Measurements from ENCODE around the gene CBFA2T3.

CBFA2T3 gene

DNA sequence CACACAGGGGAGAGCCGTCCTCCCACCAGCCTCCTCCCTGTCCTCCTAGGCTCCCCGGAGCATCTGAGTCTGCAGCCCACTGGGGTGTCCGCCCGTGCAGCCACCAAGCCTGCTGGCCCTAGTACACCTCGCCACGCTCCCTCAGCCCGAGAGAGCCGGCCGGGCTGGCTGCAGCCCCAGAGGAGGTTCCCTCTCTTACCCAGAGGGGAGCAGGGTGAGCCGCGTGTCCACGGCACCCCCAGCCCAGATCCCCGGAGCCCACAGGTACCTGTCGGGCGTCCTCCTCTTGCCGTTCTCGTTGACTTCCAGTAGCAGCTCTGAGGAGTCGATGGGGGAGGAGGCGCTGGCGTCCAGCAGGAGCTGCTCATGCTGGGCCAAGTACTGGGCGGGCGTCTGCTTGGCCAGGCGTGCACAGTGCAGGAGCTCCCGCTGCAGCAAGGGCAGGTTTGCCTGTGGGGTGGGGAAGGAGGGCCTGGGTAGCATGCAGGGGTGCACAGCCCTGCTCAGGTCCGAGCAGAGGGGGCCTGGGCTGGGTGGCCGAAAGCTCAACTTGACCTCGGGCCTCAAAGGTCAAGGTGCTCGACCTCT, 91.2 kb downstream of the CBFA2T3 start:
- DNase-seq, result no peak

- no peak for DNase-seq
Observed at GRCh38 chr16:88884569-88885271, 92.3 kb downstream of the CBFA2T3 start.

- no peak for DNase-seq
Observed at GRCh38 chr16:88883946-88884345, 93.1 kb downstream of the CBFA2T3 start.

- DNase-seq, result no peak
Observed at GRCh38 chr16:88883117-88883895, 93.7 kb downstream of the CBFA2T3 start.

- DNase-seq, result no peak
Observed at GRCh38 chr16:88882358-88883030, 94.5 kb downstream of the CBFA2T3 start.

GRCh38 chr16:88881675-88882357, 95.2 kb downstream of the CBFA2T3 start:
- no peak for DNase-seq

- no peak for DNase-seq
Observed at GRCh38 chr16:88881007-88881615, 95.9 kb downstream of the CBFA2T3 start.

- DNase-seq, result no peak
Observed at GRCh38 chr16:88880226-88881006, 96.6 kb downstream of the CBFA2T3 start.

DNA sequence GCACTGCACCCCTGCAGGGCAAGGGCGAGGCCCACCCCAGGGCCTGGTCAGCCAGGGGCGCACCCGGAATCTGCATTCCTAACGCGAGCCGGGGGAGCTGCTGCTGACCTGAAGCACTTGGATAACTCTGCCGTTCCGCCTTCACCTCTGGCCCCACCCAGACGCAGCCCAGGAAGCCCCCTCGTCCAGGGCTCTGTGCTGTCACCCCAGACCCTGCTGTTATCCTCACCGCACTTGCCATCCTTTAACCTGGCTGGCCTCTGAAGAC, 97.3 kb downstream of the CBFA2T3 start:
- no peak for DNase-seq

- no peak for DNase-seq
Observed at GRCh38 chr16:88878967-88879787, 97.8 kb downstream of the CBFA2T3 start.

DNA sequence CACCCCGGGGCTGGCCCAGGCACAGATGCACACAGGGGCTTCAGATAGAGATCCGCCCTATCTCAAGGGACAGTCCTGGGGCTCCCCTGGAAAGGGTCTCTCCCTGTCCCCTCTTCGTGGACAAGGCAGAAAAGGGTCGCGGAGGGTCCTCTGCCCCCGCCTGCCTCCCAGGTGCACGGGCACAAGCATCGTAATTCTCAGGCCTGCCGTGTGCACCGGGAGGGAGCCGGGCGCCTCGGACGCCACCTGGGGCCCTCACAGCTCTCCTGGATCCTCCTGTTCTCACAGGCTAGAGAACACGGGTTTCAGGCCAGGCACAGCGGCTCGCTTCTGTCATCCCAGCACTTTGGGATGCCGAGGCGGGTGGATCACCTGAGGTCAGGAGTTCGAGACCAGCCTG, 98.7 kb downstream of the CBFA2T3 start:
- no peak for DNase-seq

- no peak for DNase-seq
Observed at GRCh38 chr16:88877564-88878289, 99.3 kb downstream of the CBFA2T3 start.

- DNase-seq, result no peak
Observed at GRCh38 chr16:88876942-88877526, 100.0 kb downstream of the CBFA2T3 start.

DNA sequence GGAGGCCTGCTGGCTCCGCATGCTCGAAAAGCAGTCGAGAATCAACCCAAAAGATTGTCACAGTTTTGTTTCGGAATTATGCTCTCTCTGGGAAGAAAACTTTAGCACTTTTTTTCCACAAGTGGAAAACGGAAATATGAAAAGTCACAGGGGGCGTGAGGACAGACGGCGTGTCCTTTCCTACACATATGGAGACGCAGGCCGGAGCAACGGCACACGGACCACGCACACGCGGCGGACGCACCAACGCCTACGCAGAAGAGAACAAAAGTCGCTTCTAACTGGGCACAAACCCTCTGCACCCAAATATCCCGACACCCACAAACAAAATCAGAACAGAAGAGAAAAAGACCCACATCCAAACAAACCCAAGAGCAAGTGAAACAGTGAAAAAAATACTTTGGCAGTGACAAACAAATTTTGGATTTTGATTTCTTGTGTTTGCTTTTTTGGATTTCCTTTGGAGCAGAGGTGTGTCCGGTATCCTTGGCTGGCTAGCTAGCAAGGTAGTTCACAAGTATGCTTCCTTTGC, 101.2 kb downstream of the CBFA2T3 start:
- DNase-seq, result no peak

GRCh38 chr16:88874938-88875599, 101.9 kb downstream of the CBFA2T3 start:
- no peak for DNase-seq

GRCh38 chr16:88872650-88873331, 104.2 kb downstream of the CBFA2T3 start:
- DNase-seq, result no peak

DNA sequence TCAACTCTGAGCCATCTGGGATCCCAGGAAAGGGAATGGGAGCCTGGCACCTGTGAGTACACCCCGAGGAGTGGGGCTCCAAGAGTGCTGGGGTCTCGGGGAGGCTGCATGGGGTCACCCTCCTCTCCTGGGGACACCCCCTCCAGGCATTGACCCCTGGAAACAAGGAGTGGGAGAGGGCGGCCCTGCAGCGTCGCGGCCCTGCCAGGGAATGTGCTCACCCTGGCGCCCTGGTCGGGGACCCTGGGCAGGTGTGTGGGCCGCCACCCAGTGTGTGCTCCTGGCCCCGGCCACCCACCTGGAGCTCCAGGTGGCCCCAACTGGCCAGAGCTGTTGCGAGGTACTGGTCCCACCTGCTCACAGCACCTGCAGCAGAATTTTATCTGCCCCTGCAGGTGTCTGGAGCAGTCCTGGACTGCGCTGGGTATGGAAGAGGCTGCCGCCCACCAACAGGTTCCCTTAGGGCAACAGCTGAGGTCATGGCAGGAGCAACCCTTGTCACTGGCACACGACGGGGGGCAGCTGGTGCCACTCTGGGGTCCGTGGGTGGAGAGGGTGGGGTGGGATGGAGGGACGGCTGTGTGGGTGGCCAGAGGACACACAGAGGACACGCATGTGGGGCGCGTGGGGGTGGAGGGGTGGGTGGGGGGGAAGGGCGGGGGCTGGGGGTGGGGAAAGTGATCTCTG, 105.1 kb downstream of the CBFA2T3 start:
- no peak for DNase-seq

GRCh38 chr16:88871349-88871702, 105.7 kb downstream of the CBFA2T3 start:
- DNase-seq, result no peak
